ENCODE results near the gene ACE.

ACE gene

GRCh38 chr17:63492940-63493339, 16.1 kb downstream of the ACE start:
- H2BK15ac ChIP-seq (replicated peaks; ENCODE audit: low read depth) = no peak overlapping the region
- no peaks in the 10 kb centered on the region for H3K27me3 ChIP-seq (ENCODE audit: insufficient read depth, low read length, poor library complexity)
- H3K4me3 ChIP-seq (ENCODE audit: low read length) = no peak overlapping the region
- H4K5ac ChIP-seq (ENCODE audit: low read length) = no peak overlapping the region
- no peak for DNase-seq
- no peak overlapping the region for H3K27ac ChIP-seq (ENCODE audit: low read depth, low read length)
- H3K9ac ChIP-seq (ENCODE audit: low read length) = no peak overlapping the region
- peaks cover 3% of the 10 kb centered on the region for H3K4me1 ChIP-seq (ENCODE audit: control insufficient read depth, low read depth, low read length)
- H3K23ac ChIP-seq (ENCODE audit: low read length) = no peak overlapping the region
- H3K36me3 ChIP-seq (ENCODE audit: control insufficient read depth, insufficient read depth, low read length) = no peaks in the 10 kb centered on the region
- no CpG with 5 or more reads among the region's 6 CpGs for WGBS (ENCODE audit: extremely low coverage, insufficient coverage, low lambda C conversion rate)
- H3K79me1 ChIP-seq (ENCODE audit: low read length) = no peaks in the 10 kb centered on the region
- H3K4ac ChIP-seq (ENCODE audit: low read depth, low read length) = no peak overlapping the region
- no peak overlapping the region for H2BK5ac ChIP-seq (ENCODE audit: low read length)
- H3K4me2 ChIP-seq (ENCODE audit: low read length) = no peak overlapping the region
- no peak overlapping the region for H3K56ac ChIP-seq (ENCODE audit: low read length)
- H3K18ac ChIP-seq (ENCODE audit: low read length) = no peak overlapping the region
- no peak overlapping the region for H4K8ac ChIP-seq (ENCODE audit: low read depth, low read length)
- H2BK120ac ChIP-seq (ENCODE audit: low read depth, low read length) = no peak overlapping the region
- H3K79me2 ChIP-seq (ENCODE audit: control insufficient read depth, insufficient read depth, low read length) = no peaks in the 10 kb centered on the region
- no peak overlapping the region for H2AK5ac ChIP-seq (ENCODE audit: low read length)

DNA sequence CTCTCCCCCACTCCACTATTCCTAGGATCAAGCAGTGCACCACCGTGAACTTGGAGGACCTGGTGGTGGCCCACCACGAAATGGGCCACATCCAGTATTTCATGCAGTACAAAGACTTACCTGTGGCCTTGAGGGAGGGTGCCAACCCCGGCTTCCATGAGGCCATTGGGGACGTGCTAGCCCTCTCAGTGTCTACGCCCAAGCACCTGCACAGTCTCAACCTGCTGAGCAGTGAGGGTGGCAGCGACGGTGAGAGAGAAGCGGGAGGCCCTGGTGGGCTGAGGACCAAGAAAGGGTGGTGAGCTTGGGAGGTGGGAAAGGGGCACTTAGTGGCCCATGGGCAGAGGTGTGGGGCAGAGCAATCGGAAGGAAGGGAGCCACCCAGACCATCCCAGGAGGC, 16.6 kb downstream of the ACE start:
- Histone ChIP-seq H3K27ac (ENCODE audit: low read depth, low read length) (no peak overlapping the region), H3K79me1 (ENCODE audit: low read length) (no peaks in the 10 kb centered on the region), H3K4me3 (ENCODE audit: low read length) (no peak overlapping the region), H3K79me2 (ENCODE audit: control insufficient read depth, insufficient read depth, low read length) (no peaks in the 10 kb centered on the region), H4K5ac (ENCODE audit: low read length) (no peak overlapping the region), H3K23ac (ENCODE audit: low read length) (no peak overlapping the region), H3K18ac (ENCODE audit: low read length) (no peak overlapping the region), H3K9ac (ENCODE audit: low read length) (no peak overlapping the region), H2BK5ac (ENCODE audit: low read length) (no peak overlapping the region), H3K36me3 (ENCODE audit: control insufficient read depth, insufficient read depth, low read length) (no peaks in the 10 kb centered on the region), H3K4me2 (ENCODE audit: low read length) (no peak overlapping the region), H3K27me3 (ENCODE audit: insufficient read depth, low read length, poor library complexity) (no peaks in the 10 kb centered on the region), H4K8ac (ENCODE audit: low read depth, low read length) (no peak overlapping the region), H3K56ac (ENCODE audit: low read length) (no peak overlapping the region), H2AK5ac (ENCODE audit: low read length) (no peak overlapping the region), H3K4me1 (ENCODE audit: control insufficient read depth, low read depth, low read length) (peaks cover 3% of the 10 kb centered on the region), H2BK15ac (replicated peaks; ENCODE audit: low read depth) (no peak overlapping the region), H3K4ac (ENCODE audit: low read depth, low read length) (no peak overlapping the region), H2BK120ac (ENCODE audit: low read depth, low read length) (no peak overlapping the region)
- no peak for DNase-seq
- WGBS (ENCODE audit: extremely low coverage, insufficient coverage, low lambda C conversion rate) = no CpG with 5 or more reads among the region's 9 CpGs

DNA sequence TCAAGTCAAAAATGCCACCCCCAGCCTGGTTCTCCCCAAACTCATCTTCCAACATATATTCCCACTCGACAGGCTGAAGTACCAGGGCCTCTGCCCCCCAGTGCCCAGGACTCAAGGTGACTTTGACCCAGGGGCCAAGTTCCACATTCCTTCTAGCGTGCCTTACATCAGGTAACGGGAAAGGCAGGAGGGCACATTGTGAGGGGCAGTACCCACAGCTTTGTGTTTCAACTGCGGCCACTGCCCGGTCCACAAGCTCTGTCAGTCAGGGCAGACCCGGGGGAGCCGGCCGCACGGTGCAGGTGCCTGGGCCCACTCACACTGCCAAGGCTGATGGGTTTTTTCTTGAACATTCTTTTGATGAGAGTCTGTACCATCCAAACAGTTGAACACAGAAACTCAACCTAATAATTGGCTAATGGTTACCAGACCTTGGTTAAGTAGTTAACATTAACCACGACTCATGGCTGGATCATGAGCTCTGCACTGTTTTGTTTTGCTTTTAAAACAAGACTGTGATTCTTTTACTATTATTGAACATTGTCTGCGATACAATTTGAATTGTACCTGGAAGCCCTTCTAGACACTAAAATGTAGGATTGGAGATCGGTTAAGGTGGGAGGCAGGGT, 17.6 kb downstream of the ACE start:
- H3K23ac ChIP-seq (ENCODE audit: low read length) = no peak overlapping the region
- H2BK120ac ChIP-seq (ENCODE audit: low read depth, low read length) = no peak overlapping the region
- H3K18ac ChIP-seq (ENCODE audit: low read length) = no peak overlapping the region
- no peak for DNase-seq
- no peak overlapping the region for H2BK15ac ChIP-seq (replicated peaks; ENCODE audit: low read depth)
- no peak overlapping the region for H3K4me3 ChIP-seq (ENCODE audit: low read length)
- no peaks in the 10 kb centered on the region for H3K36me3 ChIP-seq (ENCODE audit: control insufficient read depth, insufficient read depth, low read length)
- no peak overlapping the region for H3K4me2 ChIP-seq (ENCODE audit: low read length)
- H3K27ac ChIP-seq (ENCODE audit: low read depth, low read length) = no peak overlapping the region
- H3K9ac ChIP-seq (ENCODE audit: low read length) = no peak overlapping the region
- H3K79me2 ChIP-seq (ENCODE audit: control insufficient read depth, insufficient read depth, low read length) = no peaks in the 10 kb centered on the region
- H3K27me3 ChIP-seq (ENCODE audit: insufficient read depth, low read length, poor library complexity) = no peaks in the 10 kb centered on the region
- no CpG with 5 or more reads among the region's 12 CpGs for WGBS (ENCODE audit: extremely low coverage, insufficient coverage, low lambda C conversion rate)
- H4K5ac ChIP-seq (ENCODE audit: low read length) = no peak overlapping the region
- H3K79me1 ChIP-seq (ENCODE audit: low read length) = no peaks in the 10 kb centered on the region
- no peak overlapping the region for H3K56ac ChIP-seq (ENCODE audit: low read length)
- H3K4me1 ChIP-seq (ENCODE audit: control insufficient read depth, low read depth, low read length) = peaks cover 3% of the 10 kb centered on the region
- no peak overlapping the region for H2BK5ac ChIP-seq (ENCODE audit: low read length)
- no peak overlapping the region for H3K4ac ChIP-seq (ENCODE audit: low read depth, low read length)
- no peak overlapping the region for H4K8ac ChIP-seq (ENCODE audit: low read depth, low read length)
- no peak overlapping the region for H2AK5ac ChIP-seq (ENCODE audit: low read length)

DNA sequence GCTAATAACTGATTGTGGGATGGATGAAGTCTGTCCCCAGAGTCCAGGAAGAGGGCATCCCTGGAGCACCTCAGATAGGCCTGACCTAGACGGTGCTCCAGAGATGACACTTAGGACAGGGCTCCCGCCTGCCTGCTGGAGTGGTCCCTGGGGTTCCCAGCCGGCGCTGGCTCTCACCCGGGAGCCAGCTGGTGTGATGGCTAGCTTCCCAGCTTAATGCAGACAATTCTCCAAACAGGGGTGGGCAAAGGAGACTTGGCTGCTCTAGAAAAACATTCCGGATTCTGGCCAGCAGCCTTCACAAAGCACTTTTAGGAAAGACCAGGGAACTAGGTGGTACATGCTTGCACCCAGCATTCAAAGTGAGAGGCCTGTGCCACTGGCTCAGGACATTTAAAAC, 18.6 kb downstream of the ACE start:
- no peak overlapping the region for H4K5ac ChIP-seq (ENCODE audit: low read length)
- no peak overlapping the region for H4K8ac ChIP-seq (ENCODE audit: low read depth, low read length)
- H3K79me1 ChIP-seq (ENCODE audit: low read length) = no peaks in the 10 kb centered on the region
- no peak overlapping the region for H2BK5ac ChIP-seq (ENCODE audit: low read length)
- H3K23ac ChIP-seq (ENCODE audit: low read length) = no peak overlapping the region
- DNase-seq = no peak
- H2AK5ac ChIP-seq (ENCODE audit: low read length) = no peak overlapping the region
- no peak overlapping the region for H3K4me3 ChIP-seq (ENCODE audit: low read length)
- H3K56ac ChIP-seq (ENCODE audit: low read length) = no peak overlapping the region
- no peak overlapping the region for H3K4me2 ChIP-seq (ENCODE audit: low read length)
- whole genome bisulfite sequencing (ENCODE audit: extremely low coverage, insufficient coverage, low lambda C conversion rate) = no CpG with 5 or more reads among the region's 6 CpGs
- no peak overlapping the region for H2BK120ac ChIP-seq (ENCODE audit: low read depth, low read length)
- no peak overlapping the region for H3K18ac ChIP-seq (ENCODE audit: low read length)
- H2BK15ac ChIP-seq (replicated peaks; ENCODE audit: low read depth) = no peak overlapping the region
- H3K4me1 ChIP-seq (ENCODE audit: control insufficient read depth, low read depth, low read length) = peaks cover 3% of the 10 kb centered on the region
- no peaks in the 10 kb centered on the region for H3K36me3 ChIP-seq (ENCODE audit: control insufficient read depth, insufficient read depth, low read length)
- no peaks in the 10 kb centered on the region for H3K79me2 ChIP-seq (ENCODE audit: control insufficient read depth, insufficient read depth, low read length)
- no peak overlapping the region for H3K9ac ChIP-seq (ENCODE audit: low read length)
- no peaks in the 10 kb centered on the region for H3K27me3 ChIP-seq (ENCODE audit: insufficient read depth, low read length, poor library complexity)
- no peak overlapping the region for H3K27ac ChIP-seq (ENCODE audit: low read depth, low read length)
- H3K4ac ChIP-seq (ENCODE audit: low read depth, low read length) = no peak overlapping the region

DNA sequence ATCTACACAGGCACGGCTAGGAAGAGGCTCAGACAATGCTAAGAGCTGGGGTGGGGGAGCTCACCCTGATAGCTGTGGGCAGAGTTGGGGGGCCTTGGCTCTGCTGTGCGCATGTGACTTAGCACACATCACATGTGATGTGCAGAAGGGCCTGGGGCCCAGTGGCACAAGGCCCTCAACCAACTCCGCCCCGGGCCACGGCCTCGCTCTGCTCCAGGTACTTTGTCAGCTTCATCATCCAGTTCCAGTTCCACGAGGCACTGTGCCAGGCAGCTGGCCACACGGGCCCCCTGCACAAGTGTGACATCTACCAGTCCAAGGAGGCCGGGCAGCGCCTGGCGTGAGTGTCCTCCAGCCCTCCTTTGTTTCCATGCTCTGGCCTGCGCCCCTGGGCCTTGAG, 19.3 kb downstream of the ACE start:
- Histone ChIP-seq H3K4me3 (ENCODE audit: low read length) (no peak overlapping the region), H2AK5ac (ENCODE audit: low read length) (no peak overlapping the region), H3K79me1 (ENCODE audit: low read length) (no peaks in the 10 kb centered on the region), H3K18ac (ENCODE audit: low read length) (no peak overlapping the region), H3K27ac (ENCODE audit: low read depth, low read length) (no peak overlapping the region), H4K5ac (ENCODE audit: low read length) (no peak overlapping the region), H2BK15ac (replicated peaks; ENCODE audit: low read depth) (no peak overlapping the region), H2BK5ac (ENCODE audit: low read length) (no peak overlapping the region), H3K56ac (ENCODE audit: low read length) (no peak overlapping the region), H3K36me3 (ENCODE audit: control insufficient read depth, insufficient read depth, low read length) (no peaks in the 10 kb centered on the region), H4K8ac (ENCODE audit: low read depth, low read length) (no peak overlapping the region), H3K27me3 (ENCODE audit: insufficient read depth, low read length, poor library complexity) (no peaks in the 10 kb centered on the region), H3K23ac (ENCODE audit: low read length) (no peak overlapping the region), H3K4ac (ENCODE audit: low read depth, low read length) (no peak overlapping the region), H3K9ac (ENCODE audit: low read length) (no peak overlapping the region), H3K4me1 (ENCODE audit: control insufficient read depth, low read depth, low read length) (peaks cover 3% of the 10 kb centered on the region), H3K79me2 (ENCODE audit: control insufficient read depth, insufficient read depth, low read length) (no peaks in the 10 kb centered on the region), H3K4me2 (ENCODE audit: low read length) (no peak overlapping the region), H2BK120ac (ENCODE audit: low read depth, low read length) (no peak overlapping the region)
- no CpG with 5 or more reads among the region's 12 CpGs for WGBS (ENCODE audit: extremely low coverage, insufficient coverage, low lambda C conversion rate)
- no peak for DNase-seq
